T-helper 1 cell treated with Interleukin-12 subunit alpha and Interleukin-12 subunit beta and Interleukin-4 antibody, amounts not matched to agents 30 μg/mL and 1 μg/mL, for 36 hours (primary cell): Measurements from ENCODE around the gene LRRFIP2.
A peak's percentile ranks its signal among the peaks of the same experiment; 100 is the strongest.

Source experiments
- H3K27ac Mint-ChIP-seq: one replicate; pipeline ENCODE4 v1.8.0; 2021; ENCODE audit warnings: mild to moderate bottlenecking, mixed read lengths
- H3K27me3 Mint-ChIP-seq: one replicate; pipeline ENCODE4 v1.8.0; 2021; ENCODE audit warnings: low read depth, mixed read lengths
- H3K36me3 Mint-ChIP-seq: one replicate; pipeline ENCODE4 v1.8.0; 2021; ENCODE audit warnings: low read depth, mixed read lengths
- H3K4me1 Mint-ChIP-seq: one replicate; pipeline ENCODE4 v1.8.0; 2021; ENCODE audit warnings: low read depth, mixed read lengths
- H3K4me3 Mint-ChIP-seq: one replicate; pipeline ENCODE4 v1.8.0; 2021; ENCODE audit warnings: mild to moderate bottlenecking, moderate library complexity, mixed read lengths
- H3K9me3 Mint-ChIP-seq: one replicate; pipeline ENCODE4 v1.8.0; 2021; ENCODE audit warnings: mixed read lengths

LRRFIP2 gene

GRCh38 chr3:37032961-37033360, 141.4 kb downstream of the LRRFIP2 start:
- no peak overlapping the region for H3K4me3 Mint-ChIP-seq
- H3K9me3 Mint-ChIP-seq: peaks cover 7% of the 10 kb centered on the region
- no peaks in the 10 kb centered on the region for H3K27me3 Mint-ChIP-seq
- peaks cover 60% of the 10 kb centered on the region for H3K36me3 Mint-ChIP-seq
- no peak overlapping the region for H3K27ac Mint-ChIP-seq
- peaks cover 2% of the 10 kb centered on the region for H3K4me1 Mint-ChIP-seq

- Mint-ChIP-seq H3K9me3 (peaks cover 7% of the 10 kb centered on the region), H3K27me3 (no peaks in the 10 kb centered on the region), H3K4me1 (peaks cover 2% of the 10 kb centered on the region), H3K36me3 (peaks cover 61% of the 10 kb centered on the region), H3K27ac (no peak overlapping the region), H3K4me3 (no peak overlapping the region)
Observed at GRCh38 chr3:37031096-37031682, 143.2 kb downstream of the LRRFIP2 start.

GRCh38 chr3:37030588-37030987, 143.8 kb downstream of the LRRFIP2 start:
- H3K9me3 Mint-ChIP-seq: peaks cover 3% of the 10 kb centered on the region
- H3K36me3 Mint-ChIP-seq: peaks cover 59% of the 10 kb centered on the region
- H3K4me3 Mint-ChIP-seq: no peak overlapping the region
- no peak overlapping the region for H3K27ac Mint-ChIP-seq
- peaks cover 4% of the 10 kb centered on the region for H3K4me1 Mint-ChIP-seq
- H3K27me3 Mint-ChIP-seq: no peaks in the 10 kb centered on the region

- Mint-ChIP-seq H3K9me3 (no peaks in the 10 kb centered on the region), H3K4me3 (no peak overlapping the region), H3K27me3 (no peaks in the 10 kb centered on the region), H3K36me3 (peaks cover 56% of the 10 kb centered on the region), H3K27ac (no peak overlapping the region), H3K4me1 (peaks cover 7% of the 10 kb centered on the region)
Observed at GRCh38 chr3:37029516-37030163, 144.7 kb downstream of the LRRFIP2 start.

- no peak overlapping the region for H3K4me3 Mint-ChIP-seq
- H3K27ac Mint-ChIP-seq: no peak overlapping the region
- peaks cover 8% of the 10 kb centered on the region for H3K4me1 Mint-ChIP-seq
- no peaks in the 10 kb centered on the region for H3K9me3 Mint-ChIP-seq
- peaks cover 58% of the 10 kb centered on the region for H3K36me3 Mint-ChIP-seq
- H3K27me3 Mint-ChIP-seq: no peaks in the 10 kb centered on the region
Observed at GRCh38 chr3:37029111-37029510, 145.3 kb downstream of the LRRFIP2 start.

GRCh38 chr3:37028329-37028728, 146.1 kb downstream of the LRRFIP2 start:
- Mint-ChIP-seq H3K4me1 (peaks cover 8% of the 10 kb centered on the region), H3K27ac (no peak overlapping the region), H3K9me3 (no peaks in the 10 kb centered on the region), H3K36me3 (peaks cover 56% of the 10 kb centered on the region), H3K27me3 (no peaks in the 10 kb centered on the region), H3K4me3 (no peak overlapping the region)

GRCh38 chr3:37026851-37027250, 147.5 kb downstream of the LRRFIP2 start:
- Mint-ChIP-seq H3K27me3 (no peaks in the 10 kb centered on the region), H3K27ac (no peak overlapping the region), H3K4me3 (no peak overlapping the region), H3K36me3 (peaks cover 55% of the 10 kb centered on the region), H3K9me3 (no peaks in the 10 kb centered on the region), H3K4me1 (peaks cover 8% of the 10 kb centered on the region)

- H3K9me3 Mint-ChIP-seq: no peaks in the 10 kb centered on the region
- no peak overlapping the region for H3K27ac Mint-ChIP-seq
- H3K4me1 Mint-ChIP-seq: peaks cover 7% of the 10 kb centered on the region
- no peak overlapping the region for H3K4me3 Mint-ChIP-seq
- no peaks in the 10 kb centered on the region for H3K27me3 Mint-ChIP-seq
- H3K36me3 Mint-ChIP-seq: peaks cover 53% of the 10 kb centered on the region
Observed at GRCh38 chr3:37025561-37026335, 148.6 kb downstream of the LRRFIP2 start.

- Mint-ChIP-seq H3K4me1 (peaks cover 6% of the 10 kb centered on the region), H3K4me3 (no peak overlapping the region), H3K27ac (peak overlapping the region; percentile 16), H3K27me3 (no peaks in the 10 kb centered on the region), H3K36me3 (peaks cover 57% of the 10 kb centered on the region), H3K9me3 (no peaks in the 10 kb centered on the region)
Observed at GRCh38 chr3:37024820-37025405, 149.5 kb downstream of the LRRFIP2 start.

- peaks cover 59% of the 10 kb centered on the region for H3K36me3 Mint-ChIP-seq
- no peak overlapping the region for H3K4me3 Mint-ChIP-seq
- H3K27me3 Mint-ChIP-seq: no peaks in the 10 kb centered on the region
- H3K9me3 Mint-ChIP-seq: no peaks in the 10 kb centered on the region
- peaks cover 6% of the 10 kb centered on the region for H3K4me1 Mint-ChIP-seq
- H3K27ac Mint-ChIP-seq: no peak overlapping the region
Observed at GRCh38 chr3:37024092-37024491, 150.3 kb downstream of the LRRFIP2 start.

- Mint-ChIP-seq H3K4me1 (no peaks in the 10 kb centered on the region), H3K36me3 (peaks cover 53% of the 10 kb centered on the region), H3K4me3 (no peak overlapping the region), H3K27me3 (no peaks in the 10 kb centered on the region), H3K9me3 (no peaks in the 10 kb centered on the region), H3K27ac (no peak overlapping the region)
Observed at GRCh38 chr3:37017683-37018082, 156.7 kb downstream of the LRRFIP2 start.

- H3K4me1 Mint-ChIP-seq: no peaks in the 10 kb centered on the region
- no peak overlapping the region for H3K27ac Mint-ChIP-seq
- H3K27me3 Mint-ChIP-seq: no peaks in the 10 kb centered on the region
- no peak overlapping the region for H3K4me3 Mint-ChIP-seq
- peaks cover 54% of the 10 kb centered on the region for H3K36me3 Mint-ChIP-seq
- no peaks in the 10 kb centered on the region for H3K9me3 Mint-ChIP-seq
Observed at GRCh38 chr3:37016903-37017302, 157.5 kb downstream of the LRRFIP2 start.

- Mint-ChIP-seq H3K4me3 (no peak overlapping the region), H3K4me1 (peaks cover 2% of the 10 kb centered on the region), H3K27me3 (no peaks in the 10 kb centered on the region), H3K27ac (no peak overlapping the region), H3K36me3 (peaks cover 56% of the 10 kb centered on the region), H3K9me3 (no peaks in the 10 kb centered on the region)
Observed at GRCh38 chr3:37015642-37016041, 158.7 kb downstream of the LRRFIP2 start.

- Mint-ChIP-seq H3K27me3 (no peaks in the 10 kb centered on the region), H3K4me1 (peaks cover 2% of the 10 kb centered on the region), H3K9me3 (no peaks in the 10 kb centered on the region), H3K4me3 (no peak overlapping the region), H3K36me3 (peaks cover 50% of the 10 kb centered on the region), H3K27ac (no peak overlapping the region)
Observed at GRCh38 chr3:37014620-37015019, 159.8 kb downstream of the LRRFIP2 start.
